Fibroblast of lung (primary cell): Measurements from ENCODE around the gene EXO1. TPM values are rescaled to one million over a fixed set of nuclear protein-coding genes. Genes with fewer than 3 reads are reported as not detected.

Experiments
- DNase-seq, 2 donors: peaks; one replicate each; pipeline versions ENCODE4 v3.0.0 to v3.0.0-alpha.2; 2010; ENCODE audit warnings: low read depth in 2 of 2
- H2AFZ ChIP-seq: 2 replicates; pipeline ENCODE4 v1.5.1; 2012; ENCODE audit warnings: low read length, control low read depth, inconsistent platforms
- H3K27ac ChIP-seq: 2 replicates; pipeline ENCODE4 v1.5.1; 2011; ENCODE audit warnings: low read length, control low read depth; ENCODE audit not compliant: insufficient read depth
- H3K27me3 ChIP-seq: 2 replicates; pipeline ENCODE4 v1.5.1; 2011; ENCODE audit warnings: mild to moderate bottlenecking, low read length; ENCODE audit not compliant: control insufficient read depth, insufficient read depth
- H3K36me3 ChIP-seq: 2 replicates; pipeline ENCODE4 v1.5.1; 2011; ENCODE audit warnings: low read length; ENCODE audit not compliant: control insufficient read depth, insufficient read depth
- H3K4me1 ChIP-seq: 2 replicates; pipeline ENCODE4 v1.5.1; 2011; ENCODE audit warnings: low read length; ENCODE audit not compliant: control insufficient read depth, insufficient read depth; ENCODE audit errors: extremely low read depth
- H3K4me2 ChIP-seq: 2 replicates; pipeline ENCODE4 v1.5.1; 2011; ENCODE audit warnings: low read length, control low read depth; ENCODE audit not compliant: insufficient read depth; ENCODE audit errors: extremely low read depth
- H3K4me3 ChIP-seq, 4 experiments: fragments of 200-600 bp in 1 of 4; sonication (generic) in 1 of 4; replicated peaks in 1 of 4; 2 replicates each; pipeline ENCODE4 v1.5.1; 2011 to 2016; ENCODE audit warnings: low read length in 4 of 4, low read depth in 3 of 4, mild to moderate bottlenecking in 3 of 4, control low read depth in 2 of 4, inconsistent platforms in 1 of 4, mixed read lengths in 1 of 4; ENCODE audit not compliant: insufficient read depth in 1 of 4; ENCODE audit errors: control extremely low read depth in 1 of 4
- H3K79me2 ChIP-seq: 2 replicates; pipeline ENCODE4 v1.5.1; 2012; ENCODE audit warnings: mild to moderate bottlenecking, low read length, inconsistent platforms; ENCODE audit not compliant: control insufficient read depth, insufficient read depth
- H3K9ac ChIP-seq: 2 replicates; pipeline ENCODE4 v1.5.1; 2011; ENCODE audit warnings: mild to moderate bottlenecking, low read length, control low read depth; ENCODE audit not compliant: insufficient read depth
- H3K9me3 ChIP-seq: 2 replicates; pipeline ENCODE4 v1.5.1; 2012; ENCODE audit warnings: low read depth, low read length; ENCODE audit not compliant: control insufficient read depth, insufficient read depth
- H4K20me1 ChIP-seq: 2 replicates; pipeline ENCODE4 v1.5.1; 2011; ENCODE audit warnings: low read length; ENCODE audit not compliant: control insufficient read depth, insufficient read depth; ENCODE audit errors: extremely low read depth
- EZH2 ChIP-seq: IDR thresholded peaks from 2 replicates; pipeline ENCODE4 v1.5.1; 2012; ENCODE audit warnings: low read length, control low read depth, mild to moderate bottlenecking; ENCODE audit errors: missing control alignments
- polyA plus RNA-seq, 2 donors: library from polyadenylated mRNA; depleted of rRNA in 1 of 2; stranded (reverse) in 1 of 2; unstranded in 1 of 2; fragments of >200 nt; gene quantifications; 2 replicates each; pipeline ENCODE4 v1.2.1, GENCODE V29; 2011 to 2012; ENCODE audit warnings: missing spikeins in 1 of 2
- total RNA-seq: library from RNA; depleted of rRNA; stranded (reverse); fragments of >200 nt; gene quantifications from 2 replicates; pipeline ENCODE4 v1.2.1, GENCODE V29; 2014
- TF ChIP-seq, protein P1 (sequence below), 2 donors: IDR thresholded peaks in 1 of 2; conservative IDR thresholded peaks in 1 of 2; 1 replicate in 1 of 2; 2 replicates in 1 of 2; pipeline ENCODE4 v1.5.1; 2011 to 2012; ENCODE audit warnings: low read length in 2 of 2, control low read depth in 1 of 2, inconsistent platforms in 1 of 2, low read depth in 1 of 2, mild to moderate bottlenecking in 1 of 2

EXO1 gene
- total and polyA plus RNA-seq, 2 donors (not counting 1 experiment from before 2014, with no cell fraction given), result 3.0 to 7.2 TPM

- Histone ChIP-seq H2AFZ (no peak overlapping the region), H3K4me3 (no peak overlapping the region), H3K4me2 (no peak overlapping the region), H3K9ac (no peak overlapping the region), H3K4me1 (no peaks in the 10 kb centered on the region), H3K79me2 (no peaks in the 10 kb centered on the region), H3K9me3 (no peaks in the 10 kb centered on the region), H4K20me1 (no peaks in the 10 kb centered on the region), H3K27ac (no peak overlapping the region), H3K36me3 (no peaks in the 10 kb centered on the region), H3K27me3 (no peaks in the 10 kb centered on the region)
- TF ChIP-seq EZH2, result no peak
- TF ChIP-seq, protein P1, sequence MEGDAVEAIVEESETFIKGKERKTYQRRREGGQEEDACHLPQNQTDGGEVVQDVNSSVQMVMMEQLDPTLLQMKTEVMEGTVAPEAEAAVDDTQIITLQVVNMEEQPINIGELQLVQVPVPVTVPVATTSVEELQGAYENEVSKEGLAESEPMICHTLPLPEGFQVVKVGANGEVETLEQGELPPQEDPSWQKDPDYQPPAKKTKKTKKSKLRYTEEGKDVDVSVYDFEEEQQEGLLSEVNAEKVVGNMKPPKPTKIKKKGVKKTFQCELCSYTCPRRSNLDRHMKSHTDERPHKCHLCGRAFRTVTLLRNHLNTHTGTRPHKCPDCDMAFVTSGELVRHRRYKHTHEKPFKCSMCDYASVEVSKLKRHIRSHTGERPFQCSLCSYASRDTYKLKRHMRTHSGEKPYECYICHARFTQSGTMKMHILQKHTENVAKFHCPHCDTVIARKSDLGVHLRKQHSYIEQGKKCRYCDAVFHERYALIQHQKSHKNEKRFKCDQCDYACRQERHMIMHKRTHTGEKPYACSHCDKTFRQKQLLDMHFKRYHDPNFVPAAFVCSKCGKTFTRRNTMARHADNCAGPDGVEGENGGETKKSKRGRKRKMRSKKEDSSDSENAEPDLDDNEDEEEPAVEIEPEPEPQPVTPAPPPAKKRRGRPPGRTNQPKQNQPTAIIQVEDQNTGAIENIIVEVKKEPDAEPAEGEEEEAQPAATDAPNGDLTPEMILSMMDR (conservative IDR thresholded peaks at IDR 0.05 in 1 of 2, IDR thresholded peaks at IDR 0.05 in 1 of 2; ENCODE audit: low read depth in 1 of 2, low read length in 2 of 2), result no peak
- peak in 1 of 2 donors; percentile 20 for DNase-seq
Observed at GRCh38 chr1:241870336-241870735, 22.3 kb downstream of the EXO1 start.

DNA sequence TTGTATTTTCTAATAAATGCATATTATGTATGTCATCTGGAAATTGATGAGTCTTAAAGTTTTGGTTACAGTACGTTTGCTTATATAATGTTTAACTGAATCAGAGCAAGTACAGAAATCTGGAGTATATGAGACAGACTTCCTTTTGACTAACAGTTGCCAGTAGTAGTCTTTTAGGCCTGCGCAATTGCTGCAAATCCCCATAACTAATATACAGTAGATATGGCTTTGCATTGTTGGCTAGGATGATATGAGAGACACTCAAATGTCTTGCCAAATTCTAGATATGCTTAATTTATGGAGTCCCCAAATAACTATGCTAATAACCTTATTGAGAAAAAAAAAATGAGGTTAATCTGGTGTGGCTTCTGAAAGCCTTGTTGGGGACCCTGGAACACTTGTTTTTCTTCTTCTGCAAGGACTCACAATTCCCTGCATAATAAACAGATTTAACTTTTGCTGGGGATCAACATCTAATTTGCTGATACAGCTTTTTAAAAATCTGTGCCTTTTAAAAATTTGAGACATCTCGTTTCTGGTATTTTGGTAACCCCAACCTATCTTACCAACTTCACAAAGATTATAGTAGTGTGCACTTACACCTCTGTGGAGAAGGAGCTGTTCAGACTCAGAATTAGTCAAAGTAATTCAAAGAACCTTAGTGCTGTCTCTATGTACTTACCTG is 22.9 kb downstream of the EXO1 start:
- Histone ChIP-seq H3K4me2 (no peak overlapping the region), H3K9me3 (no peaks in the 10 kb centered on the region), H2AFZ (no peak overlapping the region), H3K36me3 (no peaks in the 10 kb centered on the region), H3K4me3 (no peak overlapping the region), H3K9ac (no peak overlapping the region), H3K4me1 (no peaks in the 10 kb centered on the region), H3K27me3 (no peaks in the 10 kb centered on the region), H4K20me1 (no peaks in the 10 kb centered on the region), H3K27ac (no peak overlapping the region), H3K79me2 (no peaks in the 10 kb centered on the region)
- no peak for DNase-seq
- TF ChIP-seq, protein P1 (conservative IDR thresholded peaks at IDR 0.05 in 1 of 2, IDR thresholded peaks at IDR 0.05 in 1 of 2; ENCODE audit: low read depth in 1 of 2, low read length in 2 of 2), result no peak
- no peak for TF ChIP-seq EZH2

DNA sequence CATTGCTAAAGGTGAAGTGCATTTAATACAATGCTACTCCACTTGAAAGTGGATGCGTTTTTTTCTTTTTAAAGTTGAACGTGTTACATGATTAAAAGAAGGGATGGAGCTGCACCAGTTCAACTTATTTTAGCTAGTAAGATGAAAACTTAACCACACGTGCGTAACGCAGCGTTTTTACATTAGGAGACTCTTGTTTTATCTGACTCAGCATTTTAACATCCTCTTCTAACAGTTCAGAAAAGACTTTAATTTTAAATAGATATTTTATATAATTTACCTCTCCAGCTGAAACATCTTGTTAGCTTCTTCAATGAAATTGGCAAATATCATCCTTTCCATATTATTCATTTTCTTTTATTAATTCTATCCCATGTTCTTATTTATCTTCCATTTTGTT is 33.4 kb downstream of the EXO1 start:
- no peak overlapping the region for H3K4me3 ChIP-seq
- DNase-seq, result no peak
- H3K79me2 ChIP-seq, result no peaks in the 10 kb centered on the region
- no peaks in the 10 kb centered on the region for H3K4me1 ChIP-seq
- H3K9me3 ChIP-seq, result no peaks in the 10 kb centered on the region
- no peak overlapping the region for H3K9ac ChIP-seq
- H3K27ac ChIP-seq, result no peak overlapping the region
- no peak overlapping the region for H3K4me2 ChIP-seq
- H3K36me3 ChIP-seq, result no peaks in the 10 kb centered on the region
- H2AFZ ChIP-seq, result no peak overlapping the region
- H4K20me1 ChIP-seq, result no peaks in the 10 kb centered on the region
- no peaks in the 10 kb centered on the region for H3K27me3 ChIP-seq
- TF ChIP-seq EZH2, result no peak
- TF ChIP-seq, protein P1 (conservative IDR thresholded peaks at IDR 0.05 in 1 of 2, IDR thresholded peaks at IDR 0.05 in 1 of 2; ENCODE audit: low read depth in 1 of 2, low read length in 2 of 2), result no peak
